HepG2 (cell line): ENCODE measurements around the gene POLR2M. TPM values are rescaled to one million over a fixed set of nuclear protein-coding genes. Genes with fewer than 3 reads are reported as not detected.

Source experiments
- CC2D1A ChIP-seq: sonication (generic); formaldehyde crosslinking; IDR thresholded peaks from 2 replicates; pipeline ENCODE4 v1.8.1; 2023; ENCODE audit warnings: mild to moderate bottlenecking, missing genetic modification reagents
- CEBPZ ChIP-seq: IDR thresholded peaks from 2 replicates; pipeline ENCODE4 v1.6.1; 2012; ENCODE audit warnings: low read length, improper control_type of control experiment
- GMEB2 ChIP-seq: IDR thresholded peaks from 2 replicates; pipeline ENCODE4 v1.6.1; 2016; ENCODE audit warnings: missing biosample characterization, missing genetic modification reagents, low read depth
- KMT2B ChIP-seq: IDR thresholded peaks from 2 replicates; pipeline ENCODE4 v1.6.1; 2016; ENCODE audit warnings: missing genetic modification reagents, missing compliant biosample characterization
- MAZ ChIP-seq, 2 experiments: sonication (generic) in 1 of 2; formaldehyde crosslinking in 1 of 2; IDR thresholded peaks; 2 replicates each; pipeline versions ENCODE4 v1.5.0 to v1.6.1; 2012 to 2020; ENCODE audit warnings: low read depth in 2 of 2, mild to moderate bottlenecking in 2 of 2, borderline replicate concordance in 1 of 2, improper control_type of control experiment in 1 of 2, low read length in 1 of 2, missing genetic modification reagents in 1 of 2, moderate library complexity in 1 of 2
- MXD1 ChIP-seq: sonication (generic); formaldehyde crosslinking; IDR thresholded peaks from 2 replicates; pipeline ENCODE4 v1.4.0; 2020; ENCODE audit warnings: mild to moderate bottlenecking, missing genetic modification reagents
- NCOA2 ChIP-seq: sonication (generic); formaldehyde crosslinking; IDR thresholded peaks from 2 replicates; pipeline ENCODE4 v1.8.0; 2022; ENCODE audit warnings: inconsistent platforms
- ZNF777 ChIP-seq: sonication (generic); formaldehyde crosslinking; IDR thresholded peaks from 2 replicates; pipeline ENCODE4 v1.4.0; 2020; ENCODE audit warnings: missing genetic modification reagents
- polyA plus RNA-seq, 8 experiments: library from polyadenylated mRNA; depleted of rRNA in 3 of 8; stranded (reverse) in 7 of 8; unstranded in 1 of 8; fragments of >200 nt; fragmentation: Illumina TruSeq in 4 of 8; extraction: Trizol in 4 of 8; gene quantifications; 2 replicates each; pipeline versions ENCODE4 v1.2.1 to v1.2.3, GENCODE V29; 2011 to 2016; ENCODE audit warnings: low read depth in 4 of 8, missing spikeins in 1 of 8, mixed read lengths in 1 of 8; ENCODE audit not compliant: insufficient read depth in 1 of 8
- total RNA-seq, 5 experiments: library from RNA; depleted of rRNA; stranded (reverse); fragments of >200 nt; fragmentation: Illumina TruSeq; extraction: Trizol; gene quantifications; 2 replicates each; pipeline ENCODE4 v1.2.3, GENCODE V29; 2016; ENCODE audit warnings: low read depth in 1 of 5
- TF ChIP-seq, protein P1 (sequence below): sonication (generic); formaldehyde crosslinking; IDR thresholded peaks from 2 replicates; pipeline ENCODE4 v1.4.0; 2020; ENCODE audit warnings: low read depth, missing genetic modification reagents
- TF ChIP-seq, protein P2 (sequence below): sonication (generic); formaldehyde crosslinking; IDR thresholded peaks from 2 replicates; pipeline ENCODE4 v1.8.0; 2022; ENCODE audit warnings: mild to moderate bottlenecking, missing genetic modification reagents, moderate library complexity

The POLR2M gene
- total and polyA plus RNA-seq, 2 of the 13 experiments (the other 11 are each of a cell fraction or from before 2014, with no cell fraction given), result 25.9 to 48.5 TPM

DNA sequence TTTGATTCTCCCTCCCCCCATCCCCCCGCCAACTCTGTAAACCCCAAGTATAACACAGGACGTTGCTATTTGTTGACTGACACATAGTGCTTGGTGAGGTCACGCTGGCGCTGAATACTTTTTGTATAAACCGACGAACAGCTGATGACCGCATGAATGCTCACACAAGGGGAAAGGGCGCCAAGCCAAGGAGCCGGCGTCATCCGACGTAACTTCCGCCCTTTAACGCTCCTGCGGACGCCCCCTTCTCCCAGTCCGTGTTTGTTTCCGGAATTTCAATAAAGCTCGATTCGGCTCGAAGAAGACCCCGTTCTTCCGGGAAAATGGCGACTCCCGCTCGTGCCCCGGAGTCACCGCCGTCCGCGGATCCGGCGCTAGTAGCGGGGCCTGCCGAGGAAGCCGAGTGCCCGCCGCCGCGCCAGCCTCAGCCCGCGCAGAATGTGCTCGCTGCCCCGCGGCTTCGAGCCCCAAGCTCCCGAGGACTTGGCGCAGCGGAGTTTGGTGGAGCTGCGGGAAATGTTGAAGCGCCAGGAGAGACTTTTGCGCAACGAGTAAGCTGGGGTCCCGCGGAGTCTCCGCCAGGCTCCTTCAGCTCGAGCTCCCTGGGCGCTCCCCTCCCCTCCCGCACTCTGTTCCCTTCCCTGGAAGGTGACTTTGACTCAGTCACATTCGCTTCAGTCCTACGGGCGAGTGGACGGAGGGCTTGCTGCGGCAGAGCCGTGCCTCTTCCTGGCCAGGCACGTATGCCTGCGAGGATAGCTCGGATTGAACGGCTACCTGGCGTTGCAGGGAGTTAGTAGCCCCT, at the start of gene POLR2M (continued):
- TF ChIP-seq CEBPZ (no peak), GMEB2 (no peak), MAZ (IDR thresholded peaks at IDR 0.05; ENCODE audit: borderline replicate concordance, low read depth, low read length) (peak; percentile 75; the same call in 1 of the 2 replicates), MAZ (CRISPR knock-in tag; IDR thresholded peaks at IDR 0.05; ENCODE audit: low read depth) (peak; percentile 52; the same call in 1 of the 2 replicates), CC2D1A (no peak), ZNF777 (CRISPR knock-in tag) (no peak), KMT2B (peak; percentile 92), MXD1 (CRISPR knock-in tag) (0 out of 2 replicates have a peak, but pooled peaks have one; percentile 47), NCOA2 (CRISPR knock-in tag) (peak; percentile 54; the same call in 1 of the 2 replicates)
- TF ChIP-seq, protein P1, sequence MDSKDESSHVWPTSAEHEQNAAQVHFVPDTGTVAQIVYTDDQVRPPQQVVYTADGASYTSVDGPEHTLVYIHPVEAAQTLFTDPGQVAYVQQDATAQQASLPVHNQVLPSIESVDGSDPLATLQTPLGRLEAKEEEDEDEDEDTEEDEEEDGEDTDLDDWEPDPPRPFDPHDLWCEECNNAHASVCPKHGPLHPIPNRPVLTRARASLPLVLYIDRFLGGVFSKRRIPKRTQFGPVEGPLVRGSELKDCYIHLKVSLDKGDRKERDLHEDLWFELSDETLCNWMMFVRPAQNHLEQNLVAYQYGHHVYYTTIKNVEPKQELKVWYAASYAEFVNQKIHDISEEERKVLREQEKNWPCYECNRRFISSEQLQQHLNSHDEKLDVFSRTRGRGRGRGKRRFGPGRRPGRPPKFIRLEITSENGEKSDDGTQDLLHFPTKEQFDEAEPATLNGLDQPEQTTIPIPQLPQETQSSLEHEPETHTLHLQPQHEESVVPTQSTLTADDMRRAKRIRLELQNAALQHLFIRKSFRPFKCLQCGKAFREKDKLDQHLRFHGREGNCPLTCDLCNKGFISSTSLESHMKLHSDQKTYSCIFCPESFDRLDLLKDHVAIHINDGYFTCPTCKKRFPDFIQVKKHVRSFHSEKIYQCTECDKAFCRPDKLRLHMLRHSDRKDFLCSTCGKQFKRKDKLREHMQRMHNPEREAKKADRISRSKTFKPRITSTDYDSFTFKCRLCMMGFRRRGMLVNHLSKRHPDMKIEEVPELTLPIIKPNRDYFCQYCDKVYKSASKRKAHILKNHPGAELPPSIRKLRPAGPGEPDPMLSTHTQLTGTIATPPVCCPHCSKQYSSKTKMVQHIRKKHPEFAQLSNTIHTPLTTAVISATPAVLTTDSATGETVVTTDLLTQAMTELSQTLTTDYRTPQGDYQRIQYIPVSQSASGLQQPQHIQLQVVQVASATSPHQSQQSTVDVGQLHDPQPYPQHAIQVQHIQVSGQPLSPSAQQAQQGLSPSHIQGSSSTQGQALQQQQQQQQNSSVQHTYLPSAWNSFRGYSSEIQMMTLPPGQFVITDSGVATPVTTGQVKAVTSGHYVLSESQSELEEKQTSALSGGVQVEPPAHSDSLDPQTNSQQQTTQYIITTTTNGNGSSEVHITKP (CRISPR knock-in tag), result peak; percentile 50; the same call in 1 of the 2 replicates
- TF ChIP-seq, protein P2, sequence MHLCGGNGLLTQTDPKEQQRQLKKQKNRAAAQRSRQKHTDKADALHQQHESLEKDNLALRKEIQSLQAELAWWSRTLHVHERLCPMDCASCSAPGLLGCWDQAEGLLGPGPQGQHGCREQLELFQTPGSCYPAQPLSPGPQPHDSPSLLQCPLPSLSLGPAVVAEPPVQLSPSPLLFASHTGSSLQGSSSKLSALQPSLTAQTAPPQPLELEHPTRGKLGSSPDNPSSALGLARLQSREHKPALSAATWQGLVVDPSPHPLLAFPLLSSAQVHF (CRISPR knock-in tag), result peak; percentile 32; the same call in 1 of the 2 replicates
